HG03520 (cell line): ENCODE data around the gene CIAO3.
"Not testable (repeated sequence)": the region's sequence is repeated elsewhere in the genome, so short reads cannot be mapped to it uniquely, and the experiment has no call there.

Source experiments
- ATAC-seq: cut with Tn5 transposase; IDR thresholded peaks from one replicate; pipeline ENCODE4 v1.9.1; 2021; ENCODE audit warnings: mild to moderate bottlenecking, moderate library complexity; ENCODE audit not compliant: unreplicated experiment

CIAO3 gene

GRCh38 chr16:694863-695354 is 45.9 kb downstream of the CIAO3 start:
- ATAC-seq, result no peak

GRCh38 chr16:694187-694862 is 46.5 kb downstream of the CIAO3 start:
- no peak for ATAC-seq

DNA sequence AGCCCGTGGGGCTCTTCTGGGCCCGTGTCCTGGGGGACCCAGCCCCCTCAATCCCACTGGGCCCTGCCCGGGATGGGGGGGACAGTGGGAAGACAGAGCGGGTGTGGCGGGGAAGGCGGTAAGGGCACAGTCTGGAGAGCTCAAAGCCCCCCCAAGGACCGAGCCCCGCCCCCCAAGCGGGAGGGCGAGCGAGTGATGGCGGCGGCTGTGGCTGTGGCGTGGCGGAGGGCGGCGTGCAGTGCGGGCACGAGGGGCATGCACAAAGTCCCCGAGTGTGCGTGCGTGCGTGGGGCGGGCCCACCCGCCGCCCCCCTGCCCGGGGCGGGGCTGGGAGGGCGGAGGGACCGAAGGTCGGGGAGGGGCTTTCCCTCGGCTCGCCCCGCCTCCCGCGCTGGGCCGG is 47.0 kb downstream of the CIAO3 start:
- no peak for ATAC-seq

DNA sequence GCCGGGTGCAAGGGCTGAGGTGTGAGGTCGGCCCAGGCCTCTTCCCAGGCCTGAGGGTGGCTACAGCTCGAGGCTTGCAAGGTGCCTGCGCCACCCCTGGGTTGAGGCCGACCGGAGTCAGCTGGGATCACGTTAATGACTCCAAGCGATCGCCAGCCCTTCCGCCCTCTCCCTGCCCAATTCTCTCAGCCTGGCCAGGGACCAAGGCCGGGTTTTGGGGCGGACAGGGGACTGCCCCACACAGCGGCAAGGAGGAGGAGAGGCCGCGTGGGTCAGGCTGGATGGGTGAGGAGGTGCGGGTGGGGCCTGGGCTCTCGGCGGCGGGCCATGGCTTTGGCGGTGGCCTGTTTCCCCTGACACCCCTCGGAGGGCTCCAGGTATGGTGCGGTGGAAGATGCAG is 47.4 kb downstream of the CIAO3 start:
- no peak for ATAC-seq

- no peak for ATAC-seq
Observed at GRCh38 chr16:692356-693108, 48.3 kb downstream of the CIAO3 start.

GRCh38 chr16:691242-691641 is 49.6 kb downstream of the CIAO3 start:
- not testable (repeated sequence) for ATAC-seq

GRCh38 chr16:689175-689897 is 51.5 kb downstream of the CIAO3 start:
- ATAC-seq, result no peak

DNA sequence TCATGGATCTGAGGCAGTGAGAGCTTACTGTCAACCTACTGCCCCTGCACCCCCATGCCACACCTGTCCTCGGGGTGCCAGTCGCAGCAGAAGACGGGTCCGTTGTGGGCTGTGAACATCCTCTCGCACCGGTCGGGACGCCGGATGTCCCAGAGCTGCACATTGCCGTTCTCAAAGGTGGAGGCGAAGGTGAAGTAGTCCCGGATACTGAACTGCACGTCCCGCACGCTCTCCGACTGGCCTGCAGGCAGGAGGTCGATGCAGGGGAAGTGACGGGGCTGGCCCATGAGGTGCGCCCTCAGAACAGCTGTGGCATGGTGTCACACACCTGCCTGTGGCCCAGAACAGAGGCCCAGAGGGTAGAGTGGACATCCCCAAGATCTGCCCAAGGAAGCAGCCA is 53.3 kb downstream of the CIAO3 start:
- ATAC-seq, result no peak

DNA sequence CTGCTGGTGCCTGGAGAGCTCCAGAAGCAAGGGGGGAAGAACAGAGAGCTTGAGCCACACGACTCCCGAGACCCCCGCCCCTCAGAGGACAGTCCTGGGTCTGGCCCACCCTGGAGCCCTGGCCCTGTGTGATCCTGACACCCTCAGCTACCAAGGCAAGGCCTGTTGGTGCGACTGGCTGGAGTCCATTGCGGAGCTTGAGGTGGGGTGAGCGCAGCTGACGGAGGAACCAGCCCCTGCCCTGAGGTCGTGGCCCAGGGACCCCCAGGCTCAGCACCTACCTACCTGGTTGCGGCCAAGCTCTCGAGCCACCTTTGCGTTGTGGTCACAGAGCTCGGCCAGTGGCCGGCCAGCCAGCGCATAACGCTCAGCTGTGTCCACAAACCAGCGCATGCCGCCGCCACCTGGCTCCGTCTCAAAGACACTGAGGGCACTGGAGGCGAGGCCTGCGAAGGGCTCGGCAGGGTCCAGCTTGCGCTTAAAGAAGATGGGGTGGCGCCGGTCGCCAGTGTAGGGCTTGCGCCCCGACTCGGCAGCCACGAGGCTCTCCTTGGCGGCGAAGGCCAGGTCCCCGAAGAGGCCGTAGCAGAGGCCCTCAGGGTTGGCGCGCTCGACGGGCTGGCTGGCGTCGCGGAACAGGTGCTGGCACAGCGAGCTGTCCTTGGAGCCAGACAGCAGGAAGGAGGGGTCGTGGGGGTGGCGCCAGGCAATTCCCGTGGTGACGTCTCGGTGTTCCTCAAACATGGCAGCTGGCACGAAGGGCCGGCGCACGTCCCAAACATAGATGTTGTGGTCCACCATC is 54.1 kb downstream of the CIAO3 start:
- ATAC-seq, result no peak

- no peak for ATAC-seq
Observed at GRCh38 chr16:685967-686366, 54.8 kb downstream of the CIAO3 start.

GRCh38 chr16:684961-685696 is 55.7 kb downstream of the CIAO3 start:
- ATAC-seq, result no peak

DNA sequence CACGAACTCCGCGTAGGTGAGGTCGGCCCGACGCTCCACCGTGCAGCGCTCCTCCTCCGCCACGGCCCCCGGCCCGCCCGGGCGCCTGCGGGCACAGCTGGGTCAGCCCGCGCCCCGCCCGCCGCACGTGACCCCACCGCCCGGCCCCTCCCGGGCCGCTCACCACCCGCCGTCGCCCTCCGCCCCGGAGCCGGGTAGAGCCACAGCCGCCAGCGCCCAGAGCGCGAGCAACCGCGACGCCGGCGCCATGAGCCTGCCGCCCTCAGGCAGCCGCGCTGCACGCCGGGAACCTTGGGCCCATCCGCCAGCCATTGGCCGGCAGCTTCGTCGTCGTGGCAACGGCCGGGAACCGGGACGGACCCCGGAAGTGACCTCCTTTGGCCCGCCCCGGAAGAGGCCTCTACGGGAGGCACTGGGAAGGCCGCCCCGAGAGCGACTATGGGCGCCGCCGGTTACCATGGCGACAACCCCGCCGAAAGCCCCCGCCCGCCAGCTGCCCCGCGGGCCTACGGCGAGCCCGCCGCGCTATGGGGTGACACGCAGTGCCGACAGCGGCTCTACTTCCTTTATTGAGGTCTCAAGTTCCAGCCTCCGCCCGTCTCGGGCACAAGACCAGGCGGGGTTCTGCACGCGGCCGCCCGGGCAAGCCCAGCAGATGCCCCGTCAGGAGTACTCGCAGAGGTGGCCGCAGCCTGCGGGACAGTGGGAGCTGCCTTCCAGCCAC is 56.6 kb downstream of the CIAO3 start, which contains the start of gene JMJD8:
JMJD8 (minus strand) TSS at position 264 of the 724 bp plus-strand sequence; CDS start at position 249, 15 bp downstream.
- peak; percentile 69 for ATAC-seq

- no peak for ATAC-seq
Observed at GRCh38 chr16:683396-684070, 57.3 kb downstream of the CIAO3 start.

DNA sequence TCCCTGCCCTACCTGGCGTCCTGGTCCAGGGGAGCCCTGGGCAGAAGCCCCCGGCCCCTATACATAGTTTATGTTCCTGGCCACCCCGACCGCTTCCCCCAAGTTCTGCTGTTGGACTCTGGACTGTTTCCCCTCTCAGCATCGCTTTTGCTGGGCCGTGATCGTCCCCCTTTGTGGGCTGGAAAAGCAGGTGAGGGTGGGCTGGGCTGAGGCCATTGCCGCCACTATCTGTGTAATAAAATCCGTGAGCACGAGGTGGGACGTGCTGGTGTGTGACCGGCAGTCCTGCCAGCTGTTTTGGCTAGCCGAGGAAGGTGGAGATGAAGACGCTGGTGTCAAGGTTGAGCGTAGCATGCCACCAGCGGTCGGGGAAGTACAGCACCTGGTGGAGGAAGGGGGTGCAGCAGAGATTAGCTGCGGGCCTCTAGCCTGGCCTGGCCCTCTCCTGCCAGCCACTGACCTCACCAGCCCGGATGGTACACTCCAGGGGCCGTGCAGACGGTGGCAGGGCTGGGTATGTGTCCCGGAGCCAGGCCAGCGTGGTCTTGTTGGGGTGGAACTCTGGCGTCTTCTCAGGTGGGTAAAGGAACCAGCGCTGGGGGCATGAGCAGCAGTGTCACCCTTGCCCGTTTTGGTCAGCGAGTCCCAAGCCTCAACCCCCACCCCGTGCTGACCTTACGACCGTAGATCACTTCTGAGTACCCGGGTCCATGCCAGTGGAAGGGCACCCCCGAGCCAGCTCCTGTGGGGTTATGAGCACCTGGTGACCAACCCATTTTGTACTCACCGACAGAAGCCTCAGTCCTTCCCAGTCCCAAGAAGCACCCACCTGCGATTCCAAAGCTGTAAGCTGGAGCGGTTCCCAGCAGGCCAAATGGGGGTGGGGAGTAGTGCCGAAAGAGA is 58.1 kb downstream of the CIAO3 start:
- ATAC-seq, result no peak

DNA sequence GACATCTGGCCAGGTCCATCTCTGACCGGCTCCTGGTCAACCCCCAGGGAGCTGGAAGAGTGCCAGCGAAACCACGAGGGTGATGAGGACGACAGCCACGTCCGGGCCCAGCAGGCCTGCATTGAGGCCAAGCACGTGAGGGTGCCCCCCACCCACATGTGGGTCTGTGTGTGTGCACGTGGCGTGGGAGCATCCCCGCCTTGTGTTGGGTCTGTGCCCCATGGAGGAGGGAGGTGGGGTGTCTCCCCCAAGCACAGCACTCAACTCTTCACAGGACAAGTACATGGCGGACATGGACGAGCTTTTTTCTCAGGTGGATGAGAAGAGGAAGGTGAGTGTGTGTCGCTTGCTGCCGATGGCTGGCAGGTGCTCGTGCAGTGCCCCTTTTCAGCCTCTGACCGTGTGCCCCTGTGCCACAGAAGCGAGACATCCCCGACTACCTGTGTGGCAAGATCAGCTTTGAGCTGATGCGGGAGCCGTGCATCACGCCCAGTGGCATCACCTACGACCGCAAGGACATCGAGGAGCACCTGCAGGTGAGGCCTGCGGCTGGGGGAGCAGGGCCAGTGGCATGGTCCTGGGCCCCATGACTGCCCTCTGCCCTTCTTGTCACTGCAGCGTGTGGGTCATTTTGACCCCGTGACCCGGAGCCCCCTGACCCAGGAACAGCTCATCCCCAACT is 58.9 kb downstream of the CIAO3 start:
- ATAC-seq, result no peak

- no peak for ATAC-seq
Observed at GRCh38 chr16:680967-681745, 59.6 kb downstream of the CIAO3 start.

DNA sequence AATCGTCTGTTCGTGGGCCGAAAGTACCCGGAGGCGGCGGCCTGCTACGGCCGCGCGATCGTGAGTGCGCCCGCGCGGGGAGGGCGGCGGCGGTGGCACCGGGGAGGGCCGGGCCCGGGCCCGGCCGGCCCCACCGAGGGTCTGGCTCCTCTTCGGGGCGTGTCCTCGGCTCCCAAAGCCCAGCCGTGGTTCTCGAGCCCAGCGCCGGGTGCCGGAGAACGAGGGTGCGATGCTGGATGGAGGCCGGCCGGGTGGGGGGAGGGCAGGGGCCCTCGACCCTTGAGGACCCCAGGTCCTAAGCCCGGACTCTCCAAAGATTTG is 60.2 kb downstream of the CIAO3 start:
- ATAC-seq, result no peak
